IMR-90 (cell line): Measurements from ENCODE around the gene KRTAP10-3. TPM values are rescaled to one million over a fixed set of nuclear protein-coding genes. Genes with fewer than 3 reads are reported as not detected.

ENCODE experiments used
- ATAC-seq: fragments of 200-7000 bp; cut with Tn5 transposase; 2 replicates; pipeline ENCODE4 v1.9.1; 2020; ENCODE audit warnings: low read depth, mild to moderate bottlenecking, moderate library complexity
- BruUV-seq: library from RNA; stranded (reverse); fragments of 400-500 nt; replicated peaks from 2 replicates; lab custom pipeline; 2021; lab: Mats Ljungman, UMichigan
- CTCF ChIA-PET: fragments of 300-600 bp; formaldehyde crosslinking; extraction: SDS; loops from one replicate; lab custom pipeline; 2021; ENCODE audit warnings: antibody characterized with exemption; lab: Yijun Ruan, JAX
- POLR2A ChIA-PET: fragments of 300-600 bp; sonication (Branson Sonifier 250); formaldehyde crosslinking; loops from one replicate; lab custom pipeline; 2022; ENCODE audit warnings: antibody characterized with exemption; ENCODE audit not compliant: unreplicated experiment; lab: Charles Lee
- DNase-seq: peaks from one replicate; pipeline ENCODE4 v3.0.0; 2013
- H2AFZ ChIP-seq: replicated peaks from 2 replicates; pipeline ENCODE3; 2013; ENCODE audit warnings: low read length, mild to moderate bottlenecking; ENCODE audit not compliant: poor library complexity
- H2AK5ac ChIP-seq: 2 replicates; pipeline ENCODE4 v1.6.1; 2013; ENCODE audit warnings: low read depth, low read length, inconsistent platforms
- H2AK9ac ChIP-seq: replicated peaks from 2 replicates; pipeline ENCODE3; 2013; ENCODE audit warnings: mild to moderate bottlenecking, low read depth, low read length, moderate library complexity; ENCODE audit not compliant: poor library complexity
- H2BK120ac ChIP-seq: 2 replicates; pipeline ENCODE4 v1.6.1; 2013; ENCODE audit warnings: low read depth, low read length, inconsistent platforms
- H2BK15ac ChIP-seq: 3 replicates; pipeline ENCODE4 v1.6.1; 2013; ENCODE audit warnings: low read depth, low read length, inconsistent platforms
- H2BK20ac ChIP-seq: 2 replicates; pipeline ENCODE4 v1.6.1; 2013; ENCODE audit warnings: low read depth, mild to moderate bottlenecking, inconsistent platforms, low read length, moderate library complexity
- H2BK5ac ChIP-seq: 2 replicates; pipeline ENCODE4 v1.6.1; 2013; ENCODE audit warnings: mild to moderate bottlenecking, low read depth, low read length, inconsistent platforms; ENCODE audit not compliant: poor library complexity, severe bottlenecking
- H3K14ac ChIP-seq: replicated peaks from 2 replicates; pipeline ENCODE4 v1.6.1; 2013; ENCODE audit warnings: low read depth, low read length, inconsistent platforms
- H3K18ac ChIP-seq: 2 replicates; pipeline ENCODE4 v1.6.1; 2013; ENCODE audit warnings: low read depth, low read length, control low read depth
- H3K23ac ChIP-seq: 2 replicates; pipeline ENCODE4 v1.6.1; 2013; ENCODE audit warnings: low read depth, low read length, inconsistent platforms
- H3K27ac ChIP-seq: 2 replicates; pipeline ENCODE4 v1.5.1; 2013; ENCODE audit warnings: mild to moderate bottlenecking, control low read depth, low read length; ENCODE audit not compliant: insufficient read depth
- H3K27me3 ChIP-seq: 2 replicates; pipeline ENCODE4 v1.6.1; 2013; ENCODE audit warnings: low read length; ENCODE audit not compliant: control insufficient read depth, insufficient read depth
- H3K36me3 ChIP-seq: 2 replicates; pipeline ENCODE4 v1.6.1; 2013; ENCODE audit warnings: low read length, mixed read lengths; ENCODE audit not compliant: control insufficient read depth, insufficient read depth
- H3K4ac ChIP-seq: 2 replicates; pipeline ENCODE4 v1.6.1; 2013; ENCODE audit warnings: low read depth, low read length, inconsistent platforms
- H3K4me1 ChIP-seq: 2 replicates; pipeline ENCODE4 v1.6.1; 2013; ENCODE audit warnings: low read length, mixed read lengths; ENCODE audit not compliant: control insufficient read depth, insufficient read depth
- H3K4me2 ChIP-seq: 2 replicates; pipeline ENCODE4 v1.6.1; 2013; ENCODE audit warnings: low read depth, mild to moderate bottlenecking, control low read depth, low read length, moderate library complexity
- H3K4me3 ChIP-seq: 2 replicates; pipeline ENCODE4 v1.5.1; 2013; ENCODE audit warnings: low read depth, mild to moderate bottlenecking, control low read depth, low read length, moderate library complexity; ENCODE audit not compliant: insufficient read depth
- H3K56ac ChIP-seq: 2 replicates; pipeline ENCODE4 v1.6.1; 2013; ENCODE audit warnings: low read length, inconsistent platforms; ENCODE audit not compliant: insufficient read depth; ENCODE audit errors: extremely low read depth
- H3K79me1 ChIP-seq, 2 experiments: 2 replicates each; pipeline ENCODE4 v1.6.1; 2013; ENCODE audit warnings: low read length in 2 of 2, inconsistent platforms in 1 of 2, low read depth in 1 of 2
- H3K9ac ChIP-seq: 2 replicates; pipeline ENCODE4 v1.6.1; 2013; ENCODE audit warnings: low read depth, low read length, control low read depth
- H3K9me1 ChIP-seq: 2 replicates; pipeline ENCODE4 v1.6.1; 2013; ENCODE audit warnings: low read length, inconsistent platforms; ENCODE audit not compliant: insufficient read depth
- H3K9me3 ChIP-seq: 2 replicates; pipeline ENCODE4 v1.6.1; 2013; ENCODE audit warnings: low read length; ENCODE audit not compliant: control insufficient read depth, insufficient read depth
- H4K20me1 ChIP-seq: 2 replicates; pipeline ENCODE4 v1.6.1; 2013; ENCODE audit warnings: low read length, inconsistent platforms; ENCODE audit not compliant: insufficient read depth
- H4K5ac ChIP-seq: 2 replicates; pipeline ENCODE4 v1.6.1; 2013; ENCODE audit warnings: mild to moderate bottlenecking, low read depth, low read length, control low read depth
- H4K8ac ChIP-seq, 2 experiments: 2 replicates each; pipeline ENCODE4 v1.6.1; 2013; ENCODE audit warnings: low read depth in 2 of 2, low read length in 2 of 2, control low read depth in 1 of 2, inconsistent platforms in 1 of 2
- H4K91ac ChIP-seq: 2 replicates; pipeline ENCODE4 v1.6.1; 2013; ENCODE audit warnings: low read depth, low read length, inconsistent platforms; ENCODE audit not compliant: insufficient read depth
- BHLHE40 ChIP-seq: fragments of 150-350 bp; IDR thresholded peaks from 2 replicates; pipeline ENCODE4 v1.6.1; 2016; ENCODE audit warnings: mild to moderate bottlenecking, low read depth, low read length
- CEBPB ChIP-seq: IDR thresholded peaks from 2 replicates; pipeline ENCODE4 v1.6.1; 2012; ENCODE audit warnings: low read depth, low read length, improper control_type of control experiment
- CHD1 ChIP-seq: IDR thresholded peaks from 2 replicates; pipeline ENCODE4 v1.6.1; 2012; ENCODE audit warnings: low read depth, low read length, improper control_type of control experiment
- FOS ChIP-seq: fragments of 150-350 bp; IDR thresholded peaks from 2 replicates; pipeline ENCODE4 v1.6.1; 2016; ENCODE audit warnings: low read depth, low read length
- MXI1 ChIP-seq: IDR thresholded peaks from 2 replicates; pipeline ENCODE4 v1.6.1; 2012; ENCODE audit warnings: low read depth, mild to moderate bottlenecking, low read length, moderate library complexity, borderline replicate concordance
- RAD21 ChIP-seq: IDR thresholded peaks from 2 replicates; pipeline ENCODE4 v1.6.1; 2012; ENCODE audit warnings: low read length, improper control_type of control experiment
- RFX5 ChIP-seq: IDR thresholded peaks from 2 replicates; pipeline ENCODE4 v1.8.0; 2012; ENCODE audit warnings: low read depth, mild to moderate bottlenecking, low read length, moderate library complexity
- WGBS, 2 experiments: methylation state at CpG; one replicate each; pipeline versions ENCODE4 v1.1.5 to v1.1.7; 2013; ENCODE audit warnings: missing lambda C conversion rate in 2 of 2; ENCODE audit not compliant: insufficient read length in 1 of 2; ENCODE audit errors: extremely low coverage in 2 of 2; 5-methylcytosine and 5-hydroxymethylcytosine counted together
- dilution Hi-C: fragments of 300-500 bp; cut with HindIII; formaldehyde crosslinking; loops from one replicate; pipeline ENCODE4 v1.14.3; 2018; ENCODE audit warnings: low sequenced_read_pairs; ENCODE audit not compliant: unreplicated experiment
- in situ Hi-C: fragments of 300-500 bp; cut with MboI; formaldehyde crosslinking; loops from 3 replicates; pipeline ENCODE4 v1.14.3; 2019; ENCODE audit warnings: low sequenced_read_pairs, inconsistent platforms, mixed read lengths
- intact Hi-C: fragments of 100-400 bp; cut with micrococcal nuclease; formaldehyde crosslinking; loops from 2 replicates; pipeline ENCODE4 v1.10.0; 2022
- polyA plus RNA-seq, 3 experiments: library from polyadenylated mRNA; depleted of rRNA; stranded (reverse); fragments of >200 nt; gene quantifications; 2 replicates each; pipeline ENCODE4 v1.2.3, GENCODE V29; 2012; ENCODE audit warnings: low replicate concordance in 1 of 3
- total RNA-seq: library from RNA; depleted of rRNA; stranded (reverse); fragments of >200 nt; gene quantifications from 2 replicates; pipeline ENCODE4 v1.2.3, GENCODE V29; 2012
- TF ChIP-seq, protein P1 (sequence below): fragments of 150-350 bp; IDR thresholded peaks from 2 replicates; pipeline ENCODE4 v1.6.1; 2017; ENCODE audit warnings: mild to moderate bottlenecking, antibody characterized with exemption, low read length, low read depth
- TF ChIP-seq, protein P2 (sequence below): conservative IDR thresholded peaks from 2 replicates; pipeline ENCODE4 v1.5.1; 2012; ENCODE audit warnings: mild to moderate bottlenecking, low read depth, low read length, improper control_type of control experiment

The KRTAP10-3 gene
- total and polyA plus RNA-seq, 2 of the 4 experiments (the other 2 are of a cell fraction), result not detected

- Histone ChIP-seq H4K20me1 (no peaks in the 10 kb centered on the region), H3K56ac (no peak overlapping the region), H3K4me3 (no peak overlapping the region), H3K9me1 (no peaks in the 10 kb centered on the region), H2BK120ac (no peak overlapping the region), H3K27me3 (peaks cover 2% of the 10 kb centered on the region), H3K4ac (no peak overlapping the region), H3K23ac (no peak overlapping the region), H2AFZ (no peak overlapping the region), H2BK5ac (no peak overlapping the region), H3K18ac (no peak overlapping the region), H2AK9ac (no peak overlapping the region), H2BK20ac (no peak overlapping the region), H3K9me3 (peaks cover under 1% of the 10 kb centered on the region), H2AK5ac (no peak overlapping the region), H4K5ac (no peak overlapping the region), H2BK15ac (no peak overlapping the region), H3K4me2 (no peak overlapping the region), H3K36me3 (no peaks in the 10 kb centered on the region), H3K27ac (no peak overlapping the region), H3K4me1 (no peaks in the 10 kb centered on the region), H3K14ac (no peak overlapping the region), H4K91ac (no peak overlapping the region), H3K79me1 (no peaks in the 10 kb centered on the region), H4K8ac (no peak overlapping the region), H3K9ac (no peak overlapping the region)
- ChIA-PET POLR2A (no interaction called here), CTCF (no interaction called here)
- DNase-seq (no peak), ATAC-seq (no peak)
- WGBS, 2 experiments, result 60% methylated on average over 2 of the region's 4 CpGs; no CpG with 5 or more reads in 1 of the 2 experiments
- in situ Hi-C loops (no loop called here), dilution Hi-C loops (no loop called here), intact Hi-C loops (no loop called here)
- no peak for TF ChIP-seq CEBPB
- no peak for TF ChIP-seq MXI1
- no peak for TF ChIP-seq FOS
- TF ChIP-seq CHD1, result no peak
- TF ChIP-seq RFX5, result no peak
- TF ChIP-seq, protein P1, sequence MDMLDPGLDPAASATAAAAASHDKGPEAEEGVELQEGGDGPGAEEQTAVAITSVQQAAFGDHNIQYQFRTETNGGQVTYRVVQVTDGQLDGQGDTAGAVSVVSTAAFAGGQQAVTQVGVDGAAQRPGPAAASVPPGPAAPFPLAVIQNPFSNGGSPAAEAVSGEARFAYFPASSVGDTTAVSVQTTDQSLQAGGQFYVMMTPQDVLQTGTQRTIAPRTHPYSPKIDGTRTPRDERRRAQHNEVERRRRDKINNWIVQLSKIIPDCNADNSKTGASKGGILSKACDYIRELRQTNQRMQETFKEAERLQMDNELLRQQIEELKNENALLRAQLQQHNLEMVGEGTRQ, result no peak
- TF ChIP-seq, protein P2, sequence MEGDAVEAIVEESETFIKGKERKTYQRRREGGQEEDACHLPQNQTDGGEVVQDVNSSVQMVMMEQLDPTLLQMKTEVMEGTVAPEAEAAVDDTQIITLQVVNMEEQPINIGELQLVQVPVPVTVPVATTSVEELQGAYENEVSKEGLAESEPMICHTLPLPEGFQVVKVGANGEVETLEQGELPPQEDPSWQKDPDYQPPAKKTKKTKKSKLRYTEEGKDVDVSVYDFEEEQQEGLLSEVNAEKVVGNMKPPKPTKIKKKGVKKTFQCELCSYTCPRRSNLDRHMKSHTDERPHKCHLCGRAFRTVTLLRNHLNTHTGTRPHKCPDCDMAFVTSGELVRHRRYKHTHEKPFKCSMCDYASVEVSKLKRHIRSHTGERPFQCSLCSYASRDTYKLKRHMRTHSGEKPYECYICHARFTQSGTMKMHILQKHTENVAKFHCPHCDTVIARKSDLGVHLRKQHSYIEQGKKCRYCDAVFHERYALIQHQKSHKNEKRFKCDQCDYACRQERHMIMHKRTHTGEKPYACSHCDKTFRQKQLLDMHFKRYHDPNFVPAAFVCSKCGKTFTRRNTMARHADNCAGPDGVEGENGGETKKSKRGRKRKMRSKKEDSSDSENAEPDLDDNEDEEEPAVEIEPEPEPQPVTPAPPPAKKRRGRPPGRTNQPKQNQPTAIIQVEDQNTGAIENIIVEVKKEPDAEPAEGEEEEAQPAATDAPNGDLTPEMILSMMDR, result no peak
- TF ChIP-seq BHLHE40, result no peak
- no peak for TF ChIP-seq RAD21
- no TSS peak for BruUV-seq
These were observed 47.9 kb upstream of the KRTAP10-3 start for GRCh38 chr21:44606495-44606894.
